GM19438 (cell line): Measurements from ENCODE around the gene DLG1.

Source experiments
- ATAC-seq: cut with Tn5 transposase; IDR thresholded peaks from one replicate; pipeline ENCODE4 v1.9.1; 2021; ENCODE audit warnings: low read depth; ENCODE audit not compliant: unreplicated experiment

DLG1 gene

DNA sequence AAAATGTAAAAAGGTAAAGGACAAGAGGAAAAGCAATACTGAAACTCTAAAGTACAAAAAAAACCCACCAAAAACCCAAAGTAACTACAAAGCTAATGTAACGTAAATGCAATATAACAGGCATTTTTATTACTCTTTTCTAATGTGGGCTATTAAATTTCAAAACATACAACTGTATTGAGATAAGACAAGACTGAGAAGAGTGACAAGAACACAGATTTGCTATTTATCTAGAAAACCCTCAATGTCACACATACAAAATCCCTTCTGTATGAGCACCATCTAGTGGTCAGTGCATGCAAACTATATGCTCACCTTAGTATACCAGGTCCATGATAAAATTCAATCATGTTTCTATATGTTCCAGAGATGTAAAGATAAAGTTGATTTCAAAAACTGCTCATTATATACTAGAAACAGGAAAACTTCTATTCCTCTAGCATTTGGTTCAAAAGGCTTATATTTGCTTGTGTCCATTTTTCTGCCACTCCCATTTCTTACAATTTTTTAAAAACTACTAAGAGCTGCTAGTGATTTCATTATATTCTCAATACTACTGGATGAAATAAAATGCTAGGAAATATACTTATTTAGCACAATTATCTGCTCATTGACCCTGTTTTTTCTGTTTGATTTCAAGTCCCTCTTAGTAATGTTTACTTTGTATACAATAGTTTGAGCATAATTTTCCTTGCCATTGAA, 111.4 kb downstream of the DLG1 start:
- ATAC-seq: no peak

DNA sequence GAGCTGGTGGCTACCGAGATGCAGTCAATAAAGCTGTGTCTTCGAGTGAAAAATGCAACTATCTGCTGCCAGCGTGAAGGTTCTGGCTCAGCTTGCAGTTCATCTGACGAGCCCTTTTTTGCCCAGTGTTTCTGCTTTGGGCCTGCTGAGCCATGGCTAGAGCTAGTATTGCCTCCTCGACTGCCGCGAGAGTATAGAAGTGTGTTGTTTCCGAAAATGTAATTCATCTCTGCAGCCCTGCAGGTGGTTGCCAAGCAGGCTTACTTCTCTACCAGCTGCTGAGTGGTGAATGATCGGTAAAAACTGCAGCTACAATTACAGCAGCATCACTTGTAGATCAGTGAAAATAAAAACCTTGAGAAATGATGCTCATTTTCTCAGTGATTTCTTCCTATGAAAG, 114.8 kb downstream of the DLG1 start:
- no peak for ATAC-seq

DNA sequence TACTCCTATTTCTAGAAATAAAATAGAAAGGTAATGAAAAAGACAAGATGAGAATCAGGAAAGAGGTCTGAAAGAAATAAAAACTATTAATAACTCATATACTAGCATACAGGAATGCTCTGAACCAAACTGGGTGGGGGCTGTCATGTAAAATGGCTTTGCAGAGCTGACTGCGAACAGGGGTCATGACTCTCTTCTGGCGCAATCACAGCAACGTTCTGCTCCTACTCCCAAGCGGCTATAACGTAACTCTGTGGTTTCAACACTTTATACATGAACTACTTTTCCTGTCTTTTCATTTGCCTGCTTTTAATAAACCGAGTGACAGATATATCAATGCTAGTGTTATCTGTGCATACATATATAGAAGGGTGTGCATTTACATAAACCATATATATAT, 116.7 kb downstream of the DLG1 start:
- ATAC-seq: no peak

DNA sequence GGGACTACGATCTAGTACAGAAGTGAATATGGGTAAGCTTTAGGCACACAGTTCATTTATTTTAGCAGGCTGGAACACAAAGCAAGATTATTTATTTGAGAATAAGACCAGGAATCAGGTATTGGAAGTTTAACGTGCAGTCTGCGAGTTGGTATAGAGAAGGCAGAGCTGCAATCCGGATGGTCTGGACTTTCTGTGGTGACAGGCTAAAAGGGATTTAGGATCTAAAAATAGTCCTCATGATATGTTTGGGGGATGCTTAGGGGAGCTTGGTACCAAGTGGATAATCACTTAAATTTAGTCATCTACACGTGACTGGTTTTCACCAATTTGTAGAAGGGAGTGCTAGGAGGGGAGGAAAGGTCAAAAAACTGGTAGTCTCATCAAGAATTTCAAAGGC, 119.4 kb downstream of the DLG1 start:
- no peak for ATAC-seq

DNA sequence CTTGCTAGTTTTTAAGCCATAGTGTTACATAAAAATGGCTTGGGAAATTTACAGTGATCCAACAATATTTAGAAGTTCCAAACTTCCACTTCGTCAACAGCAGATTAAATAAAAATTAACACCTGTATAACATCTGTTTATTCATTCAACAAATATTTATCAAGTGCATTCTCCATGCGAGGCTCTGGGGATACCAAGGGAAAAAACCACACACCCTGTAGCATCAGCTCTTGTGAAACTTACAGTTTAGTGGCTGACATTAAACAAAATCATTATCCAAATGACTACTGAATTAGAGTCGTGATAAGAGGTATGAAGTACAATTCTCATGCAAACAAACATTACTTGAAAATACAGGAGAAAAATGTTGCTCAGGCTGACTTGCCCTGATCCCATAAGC, 122.9 kb downstream of the DLG1 start:
- ATAC-seq: no peak

DNA sequence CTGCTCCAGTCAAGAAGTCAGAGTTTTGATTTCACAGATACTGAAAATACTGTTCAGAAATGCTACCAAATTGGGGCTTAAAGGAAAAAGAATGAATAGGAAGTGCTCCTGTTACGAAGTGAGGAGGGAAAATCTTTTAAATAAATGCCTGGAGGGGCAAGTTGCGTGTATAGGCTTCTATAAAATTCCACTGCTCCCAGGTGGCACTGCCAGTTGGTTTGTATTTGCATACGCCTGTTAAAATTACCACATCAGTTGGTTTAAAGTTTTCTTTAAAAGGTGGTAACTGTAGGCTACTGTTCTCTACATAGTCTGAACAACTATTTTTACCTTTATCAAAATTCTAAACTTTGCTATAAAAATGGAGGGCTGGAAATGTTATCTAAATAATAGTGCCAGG, 123.5 kb downstream of the DLG1 start:
- ATAC-seq: no peak

DNA sequence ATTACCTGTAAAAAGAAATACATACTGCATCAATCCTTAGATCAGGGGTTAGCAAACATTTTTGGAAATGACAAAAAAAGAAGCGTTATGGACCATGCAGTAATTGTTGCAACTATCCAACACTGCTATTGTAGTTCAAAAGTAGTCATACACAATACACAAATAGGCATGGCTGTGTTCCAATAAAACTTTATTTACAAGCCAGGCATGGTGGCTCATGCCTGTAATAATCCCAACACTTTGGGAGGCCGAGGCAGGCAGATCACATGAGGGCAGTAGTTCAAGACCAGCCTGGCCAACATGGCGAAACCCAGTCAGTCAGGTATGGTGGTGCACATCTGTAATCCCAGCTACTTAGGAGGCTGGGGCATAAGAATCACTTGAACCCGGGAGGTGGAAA, 124.8 kb downstream of the DLG1 start:
- ATAC-seq: no peak

DNA sequence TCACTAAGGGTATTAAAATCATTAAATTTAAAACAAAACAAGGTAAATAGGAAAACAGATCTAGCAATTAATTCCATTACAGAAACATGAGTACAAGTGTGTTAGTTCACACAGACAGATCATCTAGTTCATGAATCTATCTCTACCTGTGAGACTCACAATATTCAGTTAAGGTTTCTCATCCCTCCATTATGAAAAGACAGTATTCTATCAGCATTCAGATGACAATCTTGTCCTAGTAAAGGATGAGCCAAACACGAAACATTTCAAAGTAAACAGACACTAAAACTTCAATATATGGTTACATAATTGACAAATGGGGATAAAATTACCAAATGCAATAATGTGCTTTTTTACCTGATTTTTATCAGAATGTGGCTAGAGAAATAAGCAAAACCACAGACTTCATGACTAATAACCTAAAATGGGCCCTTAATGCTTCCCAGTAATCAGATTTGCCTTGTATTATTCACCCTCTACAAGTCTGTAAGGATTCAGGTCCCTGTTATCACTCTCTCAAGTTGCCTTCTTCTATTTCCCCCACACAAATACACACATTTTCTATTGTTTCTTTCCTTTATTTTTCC, 126.8 kb downstream of the DLG1 start:
- no peak for ATAC-seq

DNA sequence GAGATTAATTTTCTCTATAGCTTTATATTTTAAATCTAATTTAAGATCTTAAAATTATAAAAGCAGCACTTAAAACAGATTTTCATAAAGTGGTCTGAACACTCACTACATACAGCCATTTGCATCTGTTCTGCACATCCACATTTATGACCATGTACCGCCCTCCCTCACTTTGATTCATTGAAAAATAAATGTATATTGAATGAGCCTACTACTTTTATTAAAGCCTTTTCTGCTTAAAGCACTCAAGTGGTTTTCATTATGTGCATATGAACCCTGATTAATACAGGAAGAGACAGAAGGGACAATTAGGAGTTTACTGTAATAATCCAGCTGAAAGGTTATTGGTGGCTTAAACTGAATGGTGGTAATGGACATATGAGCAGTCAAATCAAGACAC, 129.4 kb downstream of the DLG1 start:
- ATAC-seq: no peak

DNA sequence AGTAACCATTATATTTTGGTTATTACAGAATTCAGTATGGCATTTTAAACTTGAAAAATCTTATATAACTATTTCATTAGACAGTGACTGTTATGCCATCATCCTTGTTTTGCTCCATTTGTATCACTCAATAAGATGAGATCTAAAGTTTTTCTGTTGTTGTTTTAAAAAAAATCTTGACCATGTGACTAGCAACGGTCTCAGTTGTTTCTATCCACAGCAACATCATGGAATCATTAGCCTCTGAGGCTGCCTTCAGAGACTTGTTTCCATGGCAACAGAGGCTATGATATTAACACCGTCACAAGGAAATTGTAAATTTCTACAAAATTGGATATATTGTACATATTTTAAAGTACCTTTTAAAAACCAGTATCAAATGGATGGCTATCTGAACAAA, 129.8 kb downstream of the DLG1 start:
- ATAC-seq: no peak

DNA sequence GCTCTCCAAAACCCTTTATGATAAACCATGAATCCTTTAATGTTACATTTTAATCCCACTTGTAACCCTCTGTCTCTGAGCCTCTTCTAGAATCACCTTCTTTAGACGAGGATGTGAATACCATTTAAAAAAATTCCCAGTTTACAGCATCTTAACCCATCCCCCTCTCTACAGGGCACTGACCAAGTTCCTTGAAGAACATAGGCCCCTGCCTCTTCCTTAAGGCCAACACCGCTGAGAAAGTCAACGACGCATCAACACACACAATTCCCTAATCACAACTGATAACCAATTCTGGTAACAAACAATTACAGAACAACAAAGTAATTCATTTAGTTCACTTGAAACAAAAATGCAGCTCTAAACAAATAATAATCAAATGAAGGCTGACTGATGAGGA, 130.3 kb downstream of the DLG1 start:
- no peak for ATAC-seq

DNA sequence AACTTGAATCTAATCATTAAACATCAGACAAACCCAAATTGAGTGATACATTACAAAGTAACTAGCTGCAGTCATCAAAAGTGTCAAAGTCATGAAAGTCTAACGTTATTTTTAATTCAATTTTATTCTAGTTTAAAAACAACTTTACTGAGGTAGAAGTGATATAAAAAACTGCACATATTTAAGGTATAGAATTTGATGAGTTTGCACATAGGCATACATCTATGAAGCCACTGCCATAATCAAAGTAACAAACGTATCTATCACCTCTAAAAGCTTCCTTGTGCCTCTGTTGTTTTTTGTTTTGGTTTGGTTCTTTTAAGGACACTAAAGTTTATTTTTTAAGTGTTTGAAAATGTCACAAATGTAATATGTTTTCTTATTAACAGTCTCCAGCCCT, 130.9 kb downstream of the DLG1 start:
- ATAC-seq: no peak

DNA sequence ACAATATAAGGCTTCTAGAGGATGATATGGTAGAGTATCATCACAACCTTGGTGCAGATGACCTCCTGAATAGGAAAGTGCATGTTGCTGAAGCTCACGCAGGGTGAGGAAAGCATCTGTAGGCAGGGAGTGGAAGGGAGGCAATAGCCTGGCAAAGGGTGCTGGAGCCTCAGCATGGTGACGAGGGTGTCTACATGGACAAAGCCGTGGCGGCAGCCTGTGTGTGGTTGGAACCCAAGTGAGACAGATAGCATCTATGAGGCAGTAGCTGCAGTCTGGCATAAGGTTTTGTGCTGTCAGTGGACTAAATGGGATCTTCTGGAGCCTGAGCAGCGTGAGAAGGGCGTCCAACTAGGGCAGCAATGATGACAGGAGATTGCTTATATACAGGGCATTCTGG, 132.5 kb downstream of the DLG1 start:
- no peak for ATAC-seq

DNA sequence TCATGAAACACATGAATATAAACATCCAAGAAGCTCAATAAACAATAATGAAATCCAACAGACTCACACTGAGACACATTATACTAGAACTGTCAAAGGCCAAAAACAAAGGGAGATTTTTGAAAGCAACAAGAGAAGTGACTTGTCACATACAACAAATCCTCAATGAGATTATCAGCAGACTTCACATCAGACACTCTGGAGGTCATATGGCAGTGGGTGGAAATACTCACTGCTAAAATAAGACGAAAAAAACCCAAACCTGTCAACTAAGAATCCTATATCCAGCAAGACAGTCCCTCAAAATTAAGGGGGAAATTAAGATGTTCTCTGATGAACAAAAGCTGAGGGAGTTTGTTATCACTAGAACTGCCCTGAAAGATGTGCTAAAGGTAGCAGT, 143.4 kb downstream of the DLG1 start:
- no peak for ATAC-seq

DNA sequence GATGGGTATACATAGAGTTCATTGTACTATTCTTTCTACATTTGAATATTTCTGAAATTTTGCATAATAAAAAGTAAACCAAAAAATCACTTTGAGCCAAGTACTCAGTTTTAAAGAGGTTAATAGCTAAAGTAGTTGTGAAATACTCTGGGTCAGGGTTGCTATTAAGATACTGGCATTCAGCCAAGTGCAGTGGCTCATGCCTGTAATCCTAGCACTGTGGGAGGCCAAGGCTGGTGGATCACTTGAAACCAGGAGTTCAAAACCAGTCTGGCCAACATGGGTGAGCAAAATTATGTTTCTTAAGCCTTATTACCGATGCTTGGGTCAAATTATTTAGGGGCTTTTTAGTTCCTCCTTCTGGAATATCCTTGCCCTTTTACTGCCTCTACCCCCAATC, 146.8 kb downstream of the DLG1 start:
- no peak for ATAC-seq

DNA sequence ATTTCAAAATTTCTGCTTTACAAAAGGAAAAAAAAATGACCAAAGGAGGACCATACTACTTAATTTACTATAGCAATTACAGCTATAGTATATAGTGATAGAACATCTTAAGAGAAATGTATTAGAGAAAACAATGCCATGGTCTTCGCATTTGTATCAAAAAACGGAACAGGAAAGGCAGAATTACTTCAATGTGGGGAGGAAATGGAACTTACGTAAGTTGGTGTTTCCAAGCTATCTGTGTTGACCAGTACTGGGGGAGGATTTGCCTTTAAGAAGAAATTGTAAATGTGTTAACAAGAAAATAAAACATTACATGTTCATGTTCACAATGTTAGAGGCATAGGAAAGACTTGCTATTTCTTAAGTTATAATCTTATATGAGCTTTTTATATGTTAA, 148.9 kb downstream of the DLG1 start:
- no peak for ATAC-seq

DNA sequence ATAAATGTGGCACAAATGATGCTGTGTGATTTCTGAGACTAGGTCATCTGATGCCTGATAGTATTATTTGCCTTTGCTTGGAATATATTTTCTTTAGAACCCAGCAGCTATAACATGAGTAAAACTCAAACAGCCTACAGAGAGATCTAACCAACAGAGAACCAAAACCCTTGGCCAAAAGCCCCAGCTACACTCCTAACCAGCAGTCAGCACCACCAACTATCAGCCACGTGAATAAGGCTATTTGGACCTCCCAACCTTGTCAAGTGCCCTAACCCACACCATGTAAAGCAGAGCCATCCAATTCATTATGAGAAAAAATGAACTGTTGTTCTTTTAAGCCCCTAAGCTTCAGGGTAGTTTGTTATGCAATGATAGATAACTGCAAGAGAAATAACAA, 154.2 kb downstream of the DLG1 start:
- ATAC-seq: no peak

DNA sequence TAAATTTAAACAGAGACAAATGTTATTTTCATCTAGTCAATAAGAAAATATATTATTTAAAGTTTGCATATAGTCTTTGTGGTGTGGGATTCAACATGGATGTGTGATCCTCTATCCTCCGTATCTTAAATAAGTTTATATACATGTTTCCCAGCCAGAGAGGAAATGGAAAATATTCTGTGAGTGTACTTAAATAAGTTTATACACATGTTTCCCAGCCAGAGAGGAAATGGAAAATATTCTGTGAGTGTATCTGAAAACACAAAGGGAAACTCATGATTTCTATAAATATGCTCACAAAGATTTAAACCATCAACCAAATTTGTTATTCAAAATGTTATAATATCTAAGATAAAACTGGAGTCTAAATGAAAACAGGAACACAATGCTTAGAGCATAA, 158.8 kb downstream of the DLG1 start:
- ATAC-seq: no peak

DNA sequence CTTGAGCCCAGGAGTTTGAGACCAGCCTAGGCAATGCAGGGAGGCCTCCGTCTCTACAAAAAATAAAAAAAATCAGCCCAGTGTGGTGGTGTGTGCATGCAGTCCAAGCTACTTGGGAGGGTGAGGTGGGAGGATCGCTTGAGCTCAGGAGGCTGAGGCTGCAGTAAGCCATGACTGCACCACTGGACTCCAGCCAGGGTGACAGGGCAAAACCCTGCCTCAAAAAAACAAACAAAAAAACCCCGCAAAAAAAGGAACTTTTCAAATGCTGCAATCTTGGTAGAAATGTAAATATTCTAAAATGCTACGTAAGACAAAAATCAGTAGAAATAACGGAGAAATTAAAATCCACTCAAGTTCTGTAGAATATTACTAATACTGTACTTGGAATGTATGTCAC, 160.7 kb downstream of the DLG1 start:
- no peak for ATAC-seq

DNA sequence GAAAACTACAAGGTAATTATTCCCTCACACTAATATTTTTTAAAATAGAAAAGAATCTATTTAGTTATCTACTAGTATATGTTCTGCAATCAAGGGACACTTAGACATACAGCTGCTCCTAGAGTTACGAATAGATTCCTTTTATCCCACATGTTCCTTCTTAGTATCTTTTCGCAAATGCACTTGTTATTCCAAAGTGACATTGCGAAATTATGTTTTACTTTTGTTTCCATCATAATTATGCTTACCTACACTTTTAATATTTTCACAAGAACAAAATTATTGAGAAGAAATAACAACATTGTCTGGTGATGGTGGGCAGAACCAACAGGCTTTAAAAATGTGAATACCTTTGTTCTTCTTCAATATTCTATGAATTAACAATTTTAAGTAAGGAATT, 161.7 kb downstream of the DLG1 start:
- no peak for ATAC-seq

DNA sequence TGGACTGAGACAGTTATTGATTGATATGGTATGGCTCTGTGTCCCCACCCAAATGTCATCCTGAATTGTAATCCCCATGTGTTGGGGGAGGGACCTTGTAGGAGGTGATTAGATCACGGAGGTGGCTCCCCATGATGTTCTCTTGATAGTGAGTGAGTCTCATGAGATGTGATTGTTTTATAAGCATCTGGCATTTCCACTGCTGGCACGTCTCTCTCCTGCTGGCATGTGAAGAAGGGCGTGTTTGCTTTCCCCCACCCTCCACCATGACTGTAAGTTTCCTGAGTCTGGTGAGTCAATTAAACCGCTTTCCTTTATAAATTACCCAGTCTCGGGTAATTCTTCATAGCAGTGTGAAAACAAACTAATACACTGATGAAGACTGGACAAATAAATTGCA, 163.2 kb downstream of the DLG1 start:
- no peak for ATAC-seq

DNA sequence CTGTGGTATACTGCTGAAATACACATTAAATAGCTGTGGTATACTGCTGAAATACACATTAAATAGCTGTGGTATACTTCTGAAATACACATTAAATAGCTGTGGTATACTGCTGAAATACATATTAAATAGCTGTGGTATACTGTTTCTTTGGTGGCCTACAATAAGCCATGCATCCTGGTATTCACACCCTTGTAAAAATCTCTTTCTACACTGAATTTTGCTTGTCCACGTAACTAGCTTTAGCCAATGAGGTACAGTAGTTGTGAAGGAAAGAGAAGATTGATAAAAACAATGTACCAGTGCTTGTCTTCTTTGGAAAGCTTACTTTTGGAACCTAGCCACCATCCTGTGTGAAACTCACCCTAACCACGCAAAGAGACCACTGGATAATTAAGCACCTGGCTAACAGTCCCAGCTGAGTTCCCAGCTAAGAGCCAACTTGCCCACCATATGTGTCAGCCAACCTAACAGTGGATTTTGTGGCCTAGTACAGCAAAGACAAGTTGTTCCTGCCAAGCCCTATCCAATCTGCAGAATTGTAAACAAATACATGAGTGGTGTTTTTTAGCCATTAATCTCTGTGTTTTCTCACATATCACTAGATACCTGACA, 165.4 kb downstream of the DLG1 start:
- ATAC-seq: no peak
